Left renal pelvis (tissue), 4 donors: ENCODE data around the gene C6orf47. TPM values are rescaled to one million over a fixed set of nuclear protein-coding genes. Genes with fewer than 3 reads are reported as not detected.

ENCODE experiments used
- DNase-seq, 4 donors: peaks; one replicate each; pipeline ENCODE4 v3.0.0-alpha.2; 2013; ENCODE audit warnings: low read depth in 4 of 4, low spot score in 3 of 4
- polyA plus RNA-seq, 4 donors: library from polyadenylated mRNA; unstranded; fragments of 120-200 nt; gene quantifications; one replicate each; pipeline ENCODE4 v1.2.1, GENCODE V29; 2013; ENCODE audit not compliant: insufficient read length in 4 of 4

C6orf47 gene
- polyA plus RNA-seq, 4 donors, result 15.8 to 21.1 (median 19.0) TPM

GRCh38 chr6:31687860-31688693, 27.5 kb upstream of the C6orf47 start:
- DNase-seq, result no peak

DNA sequence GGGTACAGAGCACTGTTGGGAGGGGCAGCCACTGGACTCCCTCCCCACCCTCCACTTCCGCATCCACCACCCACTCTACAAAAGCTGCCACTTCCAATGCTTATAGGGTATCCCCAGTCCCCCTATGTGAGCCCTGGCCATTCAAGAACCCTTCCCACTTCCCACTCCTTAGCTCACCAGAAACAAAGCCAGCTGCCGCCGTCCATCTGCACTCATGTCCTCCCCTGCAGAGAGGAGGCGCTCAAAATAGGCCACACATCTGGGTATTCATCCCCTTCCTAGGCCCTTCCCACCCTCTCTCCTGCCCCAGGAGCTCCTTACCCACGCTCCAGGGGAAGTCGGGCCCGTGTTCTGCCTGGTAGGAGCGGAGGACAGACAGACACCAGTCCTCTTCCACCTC, 26.7 kb upstream of the C6orf47 start:
- DNase-seq, result no peak

GRCh38 chr6:31686483-31686882, 25.9 kb upstream of the C6orf47 start:
- no peak for DNase-seq

- DNase-seq, result no peak
These were observed 23.0 kb upstream of the C6orf47 start for GRCh38 chr6:31683591-31683990.

DNA sequence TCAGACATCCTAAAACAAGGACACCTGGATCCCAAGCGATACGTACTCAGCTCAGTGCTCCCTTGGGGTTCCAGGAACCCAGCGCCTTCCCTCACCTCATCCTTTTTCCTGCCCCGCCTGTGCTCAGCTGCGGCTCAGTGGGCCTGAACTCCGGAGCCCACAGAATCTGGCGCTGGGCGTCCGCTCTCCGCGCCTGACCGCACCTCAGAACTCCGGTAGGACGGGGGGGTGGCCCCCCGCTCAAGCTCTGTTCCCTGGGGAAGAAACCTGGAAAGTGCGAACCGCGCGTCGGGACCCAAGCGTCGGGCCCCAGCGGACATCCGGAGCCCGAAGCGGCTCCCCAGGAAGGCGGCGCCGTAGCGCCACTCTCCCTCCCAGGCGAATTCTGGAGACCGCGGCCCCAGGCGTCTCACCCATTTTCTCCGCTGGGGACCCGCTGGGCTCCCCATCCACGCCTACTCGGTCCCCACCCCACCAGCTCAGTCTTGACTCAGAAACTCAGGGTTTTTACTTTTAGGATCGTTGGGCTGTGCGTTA, 20.6 kb upstream of the C6orf47 start:
- DNase-seq, result no peak

DNA sequence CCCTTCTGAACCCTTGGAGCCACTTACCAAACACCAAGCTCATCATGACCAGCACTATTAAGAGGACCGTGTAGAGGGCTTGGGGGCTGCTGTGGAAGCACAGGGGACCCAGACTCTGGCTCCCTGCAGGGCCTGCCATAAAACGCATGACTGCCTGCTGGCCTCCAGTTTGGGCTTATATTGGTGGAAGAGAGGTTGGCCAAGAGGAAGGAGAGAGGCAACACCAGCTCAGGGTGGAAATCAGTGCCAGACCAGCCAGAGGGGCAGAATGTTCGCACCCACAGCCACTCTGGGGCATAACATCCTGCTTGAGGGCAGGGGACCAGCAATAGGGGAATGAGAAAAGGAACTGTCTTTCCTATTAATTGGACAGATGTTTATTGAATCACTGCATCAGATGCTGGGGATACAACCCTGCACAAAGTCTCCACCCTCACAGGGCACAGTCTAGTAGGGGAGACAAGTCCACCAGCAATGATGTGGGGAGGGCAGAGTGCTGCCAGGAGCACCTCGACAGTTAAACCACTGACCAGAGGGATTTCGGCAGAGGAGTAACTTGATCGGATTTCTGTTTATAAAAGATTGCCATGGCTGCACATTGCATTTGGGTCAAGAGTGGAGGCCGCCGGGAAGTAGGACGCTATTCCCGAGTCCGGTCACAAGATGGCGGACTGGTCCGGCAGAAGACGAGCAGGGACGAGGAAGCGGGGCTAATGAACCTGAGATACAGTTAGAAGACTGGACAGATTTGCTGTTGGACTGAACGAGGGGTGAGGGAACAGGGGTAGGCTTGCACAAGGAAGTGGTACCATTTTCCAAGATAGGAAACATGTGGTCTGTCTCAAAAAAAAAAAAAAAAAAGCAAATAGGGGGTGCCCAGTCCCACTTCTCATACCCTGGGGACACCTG, 19.9 kb upstream of the C6orf47 start, which contains the start of gene LY6G5C:
Gene LY6G5C, minus strand, starts transcription at position 842 of the 909 bp plus-strand sequence. Its CDS starts 694 bp downstream, at position 148.
- peak in 2 of 4 donors; percentile 70 to 80 for DNase-seq

- DNase-seq, result no peak
These were observed 17.4 kb upstream of the C6orf47 start for GRCh38 chr6:31677955-31678354.

DNA sequence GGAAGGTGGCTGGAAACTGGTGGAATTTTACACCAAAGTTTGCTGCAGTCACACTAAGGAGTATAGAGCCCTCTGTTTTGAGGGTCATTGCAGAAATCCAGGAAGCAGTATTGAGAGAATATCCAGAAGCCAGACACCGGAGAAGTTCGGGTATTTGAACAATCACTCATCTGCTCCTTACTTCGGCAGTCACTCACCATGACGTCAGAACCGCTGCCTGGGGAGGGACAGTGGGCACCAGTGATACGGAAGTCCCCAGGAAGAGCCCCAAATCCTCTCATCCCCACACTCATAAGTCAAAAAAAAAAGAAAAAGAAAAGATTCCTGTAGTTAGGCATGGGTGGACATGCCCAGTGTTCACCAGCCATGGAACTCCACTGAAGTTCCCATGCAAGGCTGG, 16.3 kb upstream of the C6orf47 start:
- DNase-seq, result no peak

GRCh38 chr6:31676322-31676903, 15.8 kb upstream of the C6orf47 start:
- no peak for DNase-seq

DNA sequence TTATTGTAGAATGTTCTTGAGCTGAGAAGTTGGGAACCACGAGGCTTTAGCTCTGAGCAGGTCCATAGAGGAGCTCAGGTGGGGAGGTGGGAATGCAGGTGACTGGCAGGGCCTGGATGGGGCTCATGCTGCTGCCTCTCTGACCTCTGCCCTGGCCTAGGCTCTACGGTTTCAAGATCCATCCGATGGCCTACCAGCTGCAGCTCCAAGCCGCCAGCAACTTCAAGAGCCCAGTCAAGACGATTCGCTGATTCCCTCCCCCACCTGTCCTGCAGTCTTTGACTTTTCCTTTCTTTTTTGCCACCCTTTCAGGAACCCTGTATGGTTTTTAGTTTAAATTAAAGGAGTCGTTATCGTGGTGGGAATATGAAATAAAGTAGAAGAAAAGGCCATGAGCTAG, 9.1 kb upstream of the C6orf47 start, which contains the start of gene LY6G5B:
Gene LY6G5B, plus strand, starts transcription at position 301 of the 400 bp plus-strand sequence. CDS start 975 bp downstream, outside the sequence.
- DNase-seq, result no peak

DNA sequence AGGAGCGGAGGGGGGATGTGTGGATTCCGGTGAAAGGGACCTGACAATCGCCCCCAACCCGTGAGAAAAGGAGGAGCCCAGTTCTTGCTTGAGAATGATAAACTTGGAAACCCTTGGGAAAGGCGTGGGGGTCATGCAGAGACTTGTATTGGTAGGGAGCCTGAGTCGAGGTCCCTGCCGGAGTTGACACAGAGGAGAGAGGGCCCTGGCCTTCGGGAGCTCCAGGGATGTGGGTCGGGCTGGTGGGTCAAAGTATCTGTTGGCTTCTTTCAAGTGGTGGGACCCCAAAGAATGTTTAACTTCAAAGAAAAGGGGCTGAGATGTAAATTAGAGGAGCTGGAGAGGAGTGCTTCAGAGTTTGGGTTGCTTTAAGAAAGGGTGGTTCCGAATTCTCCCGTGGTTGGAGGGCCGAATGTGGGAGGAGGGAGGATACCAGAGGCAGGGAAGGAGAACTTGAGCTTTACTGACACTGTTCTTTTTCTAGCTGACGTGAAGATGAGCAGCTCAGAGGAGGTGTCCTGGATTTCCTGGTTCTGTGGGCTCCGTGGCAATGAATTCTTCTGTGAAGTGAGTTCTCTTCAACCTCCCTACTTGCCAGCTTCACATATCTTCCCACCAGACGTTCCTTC, 5.9 kb upstream of the C6orf47 start:
- no peak for DNase-seq

- DNase-seq, result peak; percentile 91 to 95 (median 93)
These were observed 5.1 kb upstream of the C6orf47 start, which contains the start of gene CSNK2B for GRCh38 chr6:31665501-31666336. Gene CSNK2B, plus strand, starts transcription at chr6:31666080. Its CDS starts 752 bp downstream, at chr6:31666832.

DNA sequence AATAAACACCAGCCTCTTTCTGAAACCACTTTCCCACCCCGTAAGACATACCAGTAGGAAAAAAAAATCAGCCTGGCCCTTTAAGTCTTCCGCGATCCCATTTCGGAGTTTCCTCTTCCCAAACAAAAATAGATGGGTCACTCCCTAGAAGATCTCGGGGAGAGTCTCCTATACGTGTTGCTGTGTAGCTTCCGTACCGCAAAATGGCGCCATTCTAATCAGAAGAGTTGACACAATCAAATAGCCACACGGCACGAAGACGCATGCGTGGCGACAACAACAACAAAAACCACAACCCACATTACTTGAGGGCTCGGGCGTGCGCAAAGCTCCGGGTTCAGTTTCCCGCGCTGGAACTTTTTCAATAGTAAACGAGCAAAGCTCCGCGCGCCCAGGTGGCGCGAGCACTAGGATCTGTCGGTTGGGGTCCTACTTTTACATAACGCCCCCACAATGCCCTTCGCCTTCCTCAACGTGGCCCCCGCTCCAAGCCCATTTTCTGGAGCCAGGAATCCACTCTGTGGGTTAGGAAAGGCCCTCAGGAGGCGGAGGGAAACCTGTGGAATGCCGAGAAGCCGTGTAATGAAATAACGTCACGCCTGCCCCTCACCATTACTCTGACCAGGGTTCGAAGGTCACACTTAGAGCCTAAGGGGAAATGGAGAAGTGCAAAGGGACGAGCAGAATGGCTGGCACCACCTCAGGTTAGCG, 4.4 kb upstream of the C6orf47 start, which contains the start of gene GPANK1:
Gene GPANK1, minus strand, starts transcription at position 208 of the 711 bp plus-strand sequence. CDS start 519 bp downstream, outside the sequence.
- peak; percentile 87 to 89 (median 88) for DNase-seq

- no peak for DNase-seq
These were observed 3.6 kb upstream of the C6orf47 start for GRCh38 chr6:31663961-31664789.

- DNase-seq, result no peak
These were observed 2.8 kb upstream of the C6orf47 start for GRCh38 chr6:31663126-31663960.

- DNase-seq, result no peak
These were observed 1.6 kb upstream of the C6orf47 start for GRCh38 chr6:31662124-31662723.
